GM19043 (cell line): ENCODE results near the gene ZDHHC1.

ENCODE experiments used
- ATAC-seq: cut with Tn5 transposase; IDR thresholded peaks from one replicate; pipeline ENCODE4 v1.9.1; 2021; ENCODE audit warnings: low read depth; ENCODE audit not compliant: unreplicated experiment

The ZDHHC1 gene

DNA sequence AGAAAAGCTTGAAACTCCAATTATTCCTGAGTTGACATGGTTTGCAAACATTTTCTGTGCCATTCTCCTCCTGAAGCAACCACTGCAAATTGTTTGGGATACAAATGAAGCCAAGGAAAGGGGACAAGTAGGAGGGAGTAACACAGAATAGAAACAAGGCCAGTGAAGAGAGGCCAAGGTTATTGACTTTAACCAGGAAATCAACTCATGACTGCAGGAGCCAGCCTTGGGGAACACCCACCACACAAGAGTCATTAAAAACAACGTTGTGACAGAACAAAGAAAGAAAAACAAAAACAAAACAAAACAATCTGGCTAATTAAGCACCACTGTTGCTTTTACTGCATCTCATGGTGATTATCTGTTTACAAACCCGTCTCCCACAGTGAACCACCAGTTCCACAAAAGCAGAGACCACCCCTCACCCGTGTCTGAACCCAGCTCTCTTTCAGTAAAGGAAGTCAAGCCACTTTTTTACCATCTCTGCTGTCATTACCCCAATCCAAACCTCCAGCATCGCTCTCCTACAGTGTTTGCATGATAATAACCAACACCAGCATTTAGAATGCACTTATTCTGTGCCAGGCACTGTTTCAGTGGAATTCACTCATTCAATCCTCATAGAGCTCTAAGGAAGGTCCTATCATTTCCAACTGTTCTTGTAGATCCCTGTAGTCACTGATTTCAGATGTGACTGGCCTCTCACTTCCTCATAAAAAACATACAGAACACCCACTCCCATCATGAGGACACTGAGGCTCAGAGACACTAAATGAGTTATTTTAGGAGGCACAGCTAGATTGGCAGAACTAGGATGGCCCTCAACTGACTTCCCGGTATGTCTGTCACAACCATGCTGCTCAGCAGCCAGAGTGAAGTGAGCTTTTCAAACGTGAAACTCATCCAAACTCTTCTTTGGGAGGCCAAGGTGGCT is 2.0 kb downstream of the ZDHHC1 start:
- ATAC-seq, result no peak

DNA sequence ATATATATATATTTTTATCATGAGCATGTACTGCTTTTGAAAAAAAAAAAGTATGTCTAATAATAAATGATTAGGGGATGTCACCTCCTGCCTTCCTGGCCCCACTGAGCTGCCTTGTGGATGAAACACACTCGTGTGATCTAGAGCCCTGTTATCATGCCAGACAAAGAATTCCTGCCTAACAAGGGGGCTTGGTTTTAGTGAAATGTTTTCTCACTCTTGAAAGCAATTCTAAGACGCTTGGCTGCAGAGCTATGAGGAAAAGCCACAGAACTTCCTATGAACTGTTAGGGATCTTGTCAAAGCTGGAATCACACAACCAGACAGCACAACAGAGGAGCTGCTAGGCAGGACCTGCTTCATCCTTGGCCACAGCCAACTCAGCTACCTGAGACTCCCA is 4.0 kb downstream of the ZDHHC1 start:
- no peak for ATAC-seq

DNA sequence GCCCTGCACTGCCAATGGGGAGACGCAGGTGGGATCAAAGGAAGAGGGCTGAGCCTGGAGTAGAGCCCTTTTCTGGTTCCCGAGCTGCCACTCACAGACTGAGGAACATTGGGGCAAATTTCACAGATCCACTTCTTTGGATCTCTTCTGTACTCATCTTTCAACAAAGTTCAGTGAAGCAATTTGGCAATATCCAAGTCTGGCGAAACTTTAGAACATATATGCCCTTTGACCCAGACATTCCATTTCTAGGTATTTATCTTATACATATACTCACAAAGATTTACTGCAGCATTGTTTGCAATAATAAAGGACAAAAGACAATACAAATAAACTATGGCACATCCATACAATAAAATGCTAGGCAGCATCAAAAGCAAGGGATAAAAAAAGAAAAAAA is 4.9 kb downstream of the ZDHHC1 start:
- ATAC-seq, result no peak

DNA sequence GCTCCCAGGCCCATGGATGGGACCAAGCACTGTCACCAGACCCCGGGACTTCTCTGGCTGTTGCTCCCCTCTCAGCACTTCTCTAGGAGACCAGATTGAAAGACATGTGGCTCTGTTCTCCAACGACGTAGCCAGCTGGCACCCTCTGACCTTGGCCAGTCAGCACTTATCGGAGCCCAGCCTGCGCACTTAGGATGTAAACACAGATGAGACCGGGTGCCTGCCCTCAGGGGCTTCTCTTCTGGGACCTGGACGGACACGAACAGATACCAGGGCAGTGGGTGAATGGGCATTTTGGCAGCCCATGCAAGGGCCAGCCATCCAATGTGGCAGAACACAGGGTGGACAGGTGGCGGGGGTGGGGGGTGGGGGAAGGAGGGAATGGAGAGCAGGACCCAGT is 6.6 kb downstream of the ZDHHC1 start:
- no peak for ATAC-seq

DNA sequence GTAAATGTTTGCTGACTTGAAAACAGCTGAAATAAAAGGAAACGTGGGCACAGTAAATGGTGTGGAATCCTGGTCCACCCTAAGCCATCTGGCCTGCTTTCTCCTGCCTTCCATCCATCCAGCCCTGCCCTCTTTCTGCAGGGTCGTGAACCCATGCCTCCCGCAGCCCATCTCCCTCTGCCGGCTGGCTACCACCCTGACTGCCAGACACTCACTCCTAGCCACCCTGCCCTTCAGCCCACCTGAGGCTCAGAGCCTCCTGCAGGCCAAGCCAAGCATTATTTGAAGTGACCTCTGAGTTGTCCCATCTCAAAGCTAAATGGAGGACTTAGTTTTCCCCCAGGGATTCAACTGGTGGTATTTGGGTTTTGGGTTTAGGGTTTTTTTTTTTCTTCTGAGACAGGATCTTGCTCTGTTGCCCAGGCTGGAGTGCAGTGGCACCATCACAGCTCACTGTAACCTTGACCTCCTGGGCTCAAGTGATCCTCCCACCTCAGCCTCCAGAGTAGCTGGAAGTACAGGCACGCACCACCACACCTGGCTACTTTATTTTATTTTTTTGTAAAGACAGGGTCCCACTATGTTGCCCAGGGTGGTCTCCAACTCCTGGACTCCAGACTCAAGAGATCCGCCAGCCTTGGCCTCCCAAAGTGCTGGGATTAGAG is 8.4 kb downstream of the ZDHHC1 start:
- ATAC-seq, result no peak

DNA sequence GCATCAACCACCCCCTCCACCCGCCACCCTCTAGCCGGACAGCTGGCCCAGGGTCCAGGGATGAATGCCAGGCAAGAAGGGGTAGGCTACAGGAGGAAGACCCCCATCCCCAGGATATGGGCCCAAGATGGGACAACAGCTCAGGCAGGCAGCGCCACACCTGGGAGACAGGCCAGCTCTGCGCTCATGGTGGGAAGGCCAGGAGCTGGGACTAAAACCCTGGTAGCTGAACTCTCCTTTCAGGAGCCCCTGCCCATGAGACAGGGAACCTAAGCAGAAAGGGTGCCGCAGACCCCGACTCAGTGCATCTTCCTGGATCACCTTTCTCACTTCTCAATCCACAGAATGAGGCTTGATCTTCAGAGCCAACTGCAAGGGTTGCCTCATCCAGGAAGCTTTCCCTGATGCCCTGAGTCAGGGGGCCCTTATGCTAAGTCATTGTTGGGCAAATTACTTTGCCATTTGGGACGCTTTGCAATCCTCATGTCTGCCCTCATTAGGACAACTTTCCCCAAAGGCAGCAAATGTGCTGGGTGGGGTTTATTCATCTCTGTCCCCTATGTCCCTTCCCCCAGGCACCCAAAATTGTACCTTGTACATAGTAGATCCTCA is 9.0 kb downstream of the ZDHHC1 start:
- no peak for ATAC-seq

DNA sequence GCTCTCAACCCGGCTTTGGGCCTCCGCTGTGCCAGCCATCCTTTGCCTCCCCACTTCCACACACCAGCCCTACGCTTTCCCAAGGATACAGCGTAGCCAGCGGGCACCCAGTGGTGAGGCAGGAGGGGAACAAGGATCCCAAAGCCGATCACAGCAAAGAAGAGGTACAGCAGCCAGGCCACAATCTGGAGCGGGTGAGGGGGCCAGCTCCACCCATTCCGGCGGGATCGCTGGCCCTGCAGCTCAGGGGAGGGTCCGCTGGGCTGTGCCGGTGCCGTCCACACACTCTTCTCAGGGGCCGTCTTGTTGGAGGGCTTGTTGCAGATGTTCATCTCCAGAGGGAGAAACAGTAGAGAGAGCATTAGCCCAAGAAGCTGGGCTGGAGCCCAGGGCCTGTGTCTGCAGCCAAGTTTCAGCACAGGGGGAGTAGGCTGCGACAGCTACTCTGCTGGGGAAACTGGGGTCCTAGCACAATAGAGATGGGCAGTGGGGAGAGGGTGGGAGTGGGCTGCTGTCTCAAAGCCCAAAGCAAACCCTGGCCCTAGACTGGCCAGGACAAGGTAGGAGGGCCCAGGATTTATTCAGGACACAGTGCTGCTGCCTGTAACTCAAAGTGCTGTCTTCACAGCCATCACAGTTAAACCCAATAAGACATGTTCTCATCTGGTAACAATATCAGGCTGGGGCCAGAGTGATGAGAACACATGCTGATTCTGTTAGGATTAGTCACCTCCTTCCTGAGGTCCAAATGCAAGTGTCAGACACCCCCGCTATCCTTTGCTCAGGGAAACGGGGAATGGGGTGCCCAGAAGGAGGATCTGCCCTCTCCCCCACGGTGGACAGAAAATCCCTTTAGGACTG is 9.9 kb downstream of the ZDHHC1 start:
- ATAC-seq, result no peak

DNA sequence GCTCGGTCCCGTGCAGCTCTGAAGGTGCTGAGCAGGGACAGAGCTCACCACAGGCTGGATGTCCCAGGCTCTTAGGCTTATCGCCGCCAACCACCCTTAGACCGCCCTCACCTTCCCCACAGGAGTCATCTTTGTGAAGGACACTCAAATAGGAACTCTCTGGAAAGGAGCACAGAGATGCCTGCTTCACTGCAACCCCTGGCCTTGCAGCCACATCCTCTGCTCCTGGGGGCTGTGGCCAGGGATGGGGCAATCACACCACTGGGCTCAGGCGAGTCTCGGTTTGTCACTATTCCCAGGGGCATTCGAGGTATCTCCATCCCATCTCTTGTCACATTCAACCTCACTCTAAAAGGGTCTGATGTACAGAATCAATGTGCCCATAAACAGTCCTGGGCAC is 10.9 kb downstream of the ZDHHC1 start:
- no peak for ATAC-seq

DNA sequence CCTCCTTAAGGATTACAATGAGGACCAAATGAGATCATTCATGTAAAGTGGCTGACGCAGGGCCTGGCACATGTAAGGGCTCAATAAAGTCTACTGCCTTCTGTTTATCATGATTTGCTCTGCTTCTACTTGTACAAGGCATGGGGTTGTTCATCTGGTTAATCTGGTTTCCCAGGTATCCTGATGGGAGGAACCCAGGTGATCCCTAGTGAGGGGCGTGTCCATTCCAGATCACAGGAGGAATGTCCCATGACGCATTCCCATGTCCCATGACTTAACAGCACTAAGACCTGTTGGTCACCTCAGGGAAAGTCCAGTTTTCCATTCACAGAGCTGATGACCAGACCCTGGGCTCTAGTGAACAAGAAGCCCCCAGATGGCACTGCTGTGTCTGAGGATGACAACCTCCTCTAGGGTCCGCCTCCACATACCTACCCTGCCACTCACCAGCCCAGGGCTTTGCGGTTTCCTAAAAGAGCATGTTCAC is 11.5 kb downstream of the ZDHHC1 start:
- no peak for ATAC-seq

DNA sequence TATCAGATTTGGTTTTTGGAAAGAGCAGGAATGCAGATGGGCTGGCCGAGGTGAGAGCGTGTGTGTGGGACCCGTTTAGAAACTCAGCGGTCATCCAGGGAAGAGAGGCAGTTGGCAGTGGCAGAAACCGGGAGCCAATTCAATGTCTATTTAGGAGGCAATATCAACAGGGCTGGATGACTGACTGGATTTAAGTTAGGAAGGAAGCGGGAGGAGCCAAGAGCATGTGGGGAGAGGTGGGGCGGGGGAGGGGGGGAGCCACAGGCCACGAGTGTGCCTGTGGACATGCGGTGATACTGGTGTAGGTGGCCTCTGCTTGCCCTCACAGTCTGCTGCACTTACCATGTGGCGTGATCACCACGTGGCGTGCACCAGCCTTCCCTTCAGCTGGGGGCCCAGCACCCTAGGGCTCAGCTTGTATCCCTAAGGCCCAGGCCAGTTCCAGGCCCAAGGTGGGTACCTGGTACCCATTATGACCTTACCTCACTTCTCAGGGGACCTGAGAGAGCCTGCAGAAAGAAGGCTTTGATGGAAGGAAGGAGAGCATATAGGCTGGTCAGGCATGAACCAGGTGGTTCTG is 12.2 kb downstream of the ZDHHC1 start:
- ATAC-seq, result no peak

DNA sequence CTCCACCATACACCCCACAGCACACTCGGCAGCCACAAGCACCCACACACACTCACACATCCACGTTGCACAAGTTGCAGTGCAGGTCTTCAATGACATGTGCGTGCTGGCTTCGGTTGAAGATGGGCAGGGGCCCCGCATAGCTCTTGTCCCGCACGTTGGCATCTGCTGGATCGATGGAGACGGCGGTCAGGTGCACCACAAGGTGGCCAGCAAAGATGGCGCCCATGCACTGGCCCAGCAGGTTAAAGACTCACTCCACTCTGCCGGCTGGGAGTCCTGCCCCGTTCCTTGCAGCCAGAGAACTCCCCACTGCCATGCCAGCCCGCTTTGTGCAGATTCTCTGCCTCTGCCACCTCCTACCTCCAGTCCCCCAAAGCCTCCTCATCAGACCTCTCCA is 15.4 kb downstream of the ZDHHC1 start:
- no peak for ATAC-seq

DNA sequence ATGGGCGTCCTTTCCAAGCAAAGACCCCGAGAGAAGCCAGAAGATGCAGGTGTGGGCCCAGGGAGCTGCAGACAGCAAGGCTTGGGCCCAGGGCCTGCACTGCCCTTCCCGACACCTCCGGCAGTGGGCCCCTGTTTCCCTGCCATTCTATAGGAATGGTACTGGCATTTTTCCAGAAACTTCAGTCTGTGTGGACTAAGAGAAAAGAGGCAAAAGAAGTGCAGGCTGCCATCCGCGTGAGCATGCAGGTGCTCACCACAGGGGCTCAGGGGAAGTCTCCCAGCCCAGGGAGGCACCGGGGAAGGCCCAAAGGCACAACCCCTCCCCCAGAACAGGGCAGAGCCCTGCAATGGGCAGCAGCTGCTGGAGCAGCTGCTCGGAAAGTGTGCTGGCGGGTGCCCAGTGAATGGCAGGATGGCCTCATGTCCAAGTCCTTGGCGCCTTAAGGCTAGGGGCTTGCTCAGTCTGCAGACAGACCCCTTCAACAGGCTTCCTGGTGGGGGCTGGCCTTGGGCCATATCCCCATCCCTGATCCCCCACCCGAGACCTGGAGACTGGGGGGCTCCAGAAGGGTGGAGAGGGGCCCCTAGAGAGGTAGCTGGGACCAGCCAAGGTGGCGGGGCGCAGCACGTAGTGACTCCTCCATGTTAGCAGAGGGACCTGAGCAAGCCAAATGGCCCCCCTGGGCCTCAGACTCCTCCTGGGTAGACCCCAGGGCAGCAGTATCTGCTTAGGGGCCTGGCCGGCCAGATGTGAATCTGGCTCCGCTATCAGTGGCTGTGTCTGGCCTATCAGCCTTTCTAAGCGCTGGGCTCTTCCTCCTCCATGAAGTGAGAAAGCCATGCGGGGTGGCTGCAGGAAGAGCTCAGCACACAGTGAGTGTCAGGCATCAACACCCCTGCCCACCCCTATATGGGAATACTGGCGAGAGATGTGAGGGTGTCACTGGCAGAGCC is 16.2 kb downstream of the ZDHHC1 start:
- ATAC-seq, result no peak

DNA sequence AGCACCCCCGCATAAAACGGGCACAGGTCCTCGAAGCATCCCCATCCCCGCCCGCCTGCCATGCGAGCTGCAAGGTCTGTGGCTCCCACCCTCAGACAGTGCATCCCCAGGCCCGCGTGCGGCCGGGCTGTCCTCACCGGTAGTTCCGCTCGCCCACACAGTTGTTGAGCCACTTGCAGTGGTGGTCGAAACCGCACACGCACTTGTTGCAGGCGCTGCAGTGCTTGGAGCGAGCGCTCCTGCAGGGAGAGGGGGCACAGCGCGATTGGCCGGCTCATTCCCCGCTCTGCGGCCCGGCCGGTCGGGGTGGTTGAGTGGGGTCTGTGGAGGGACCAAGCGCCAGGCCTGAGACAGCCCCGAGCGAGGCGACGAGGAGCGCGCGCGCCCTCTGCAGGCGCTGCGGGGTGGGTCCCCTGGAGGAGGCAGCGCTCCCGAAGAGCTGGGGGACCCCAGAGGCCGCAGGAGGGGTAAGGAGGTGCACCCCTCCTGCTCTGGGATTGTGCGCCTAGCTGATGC is 17.0 kb downstream of the ZDHHC1 start:
- no peak for ATAC-seq

DNA sequence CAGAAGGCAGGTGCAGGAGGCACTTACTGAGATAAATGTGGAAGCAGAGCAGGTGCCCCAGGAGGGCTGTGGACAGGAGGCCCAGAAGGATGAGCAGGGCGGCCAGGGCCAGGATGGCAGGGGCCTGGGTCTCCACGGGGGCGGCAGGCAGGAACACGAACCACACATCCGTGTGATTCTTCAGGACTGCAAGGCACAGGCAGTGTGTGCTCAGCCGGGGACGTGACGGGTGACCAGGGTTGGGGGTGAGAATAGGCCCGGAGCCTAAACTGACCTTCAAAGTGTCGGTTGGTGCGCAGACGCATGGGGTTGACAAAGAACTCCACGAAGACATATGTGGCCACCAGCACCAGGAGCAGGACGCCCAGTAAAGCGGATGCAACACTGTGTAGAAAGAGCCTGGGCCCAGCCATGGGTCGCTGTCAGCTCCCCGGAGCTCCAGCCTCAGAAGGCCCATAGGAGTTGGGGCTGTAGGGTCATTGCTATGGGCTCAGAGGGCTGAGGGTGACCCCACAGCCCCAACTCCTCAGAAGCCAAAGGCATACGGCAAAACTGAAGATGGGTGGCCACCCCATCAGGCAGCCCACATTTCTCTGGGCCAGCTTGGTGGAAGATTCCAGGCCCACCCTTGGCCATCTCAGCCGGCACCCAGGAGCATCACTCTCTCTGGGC is 17.6 kb downstream of the ZDHHC1 start:
- no peak for ATAC-seq

DNA sequence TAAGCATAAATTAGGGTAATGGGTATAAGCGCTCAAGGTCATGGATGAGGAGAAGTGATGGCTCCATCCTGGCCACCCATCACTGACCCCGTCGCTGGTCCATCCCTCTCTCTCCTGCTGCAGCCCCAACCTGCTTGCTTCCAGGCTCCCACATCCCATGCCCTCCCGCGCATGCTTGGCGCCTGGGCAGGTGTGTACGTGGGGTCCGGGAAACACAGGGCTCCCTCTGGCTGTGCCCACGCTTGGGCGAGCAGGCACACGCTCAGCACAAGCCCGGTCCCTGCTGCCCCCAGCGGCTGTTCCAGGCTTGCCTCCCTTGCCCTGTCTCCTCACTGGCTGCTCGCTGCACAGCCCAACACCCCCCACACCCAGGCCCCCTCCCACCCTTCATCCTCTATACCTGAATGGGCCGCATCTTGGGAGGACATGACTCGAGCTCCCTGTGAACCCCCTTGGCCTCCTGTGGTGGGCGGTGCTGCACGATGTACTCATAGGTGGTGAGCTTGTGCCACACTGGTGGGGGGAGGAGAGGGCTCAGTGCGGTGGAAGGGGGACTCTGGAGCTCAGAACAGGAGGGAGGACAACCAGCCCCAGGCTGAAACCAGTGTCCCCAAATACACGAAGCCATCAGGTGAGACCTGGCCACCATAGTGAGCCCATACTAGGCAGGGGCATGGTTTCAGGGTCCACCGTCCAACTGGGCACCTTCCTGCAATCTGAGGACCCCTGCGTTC is 18.3 kb downstream of the ZDHHC1 start:
- ATAC-seq, result no peak

DNA sequence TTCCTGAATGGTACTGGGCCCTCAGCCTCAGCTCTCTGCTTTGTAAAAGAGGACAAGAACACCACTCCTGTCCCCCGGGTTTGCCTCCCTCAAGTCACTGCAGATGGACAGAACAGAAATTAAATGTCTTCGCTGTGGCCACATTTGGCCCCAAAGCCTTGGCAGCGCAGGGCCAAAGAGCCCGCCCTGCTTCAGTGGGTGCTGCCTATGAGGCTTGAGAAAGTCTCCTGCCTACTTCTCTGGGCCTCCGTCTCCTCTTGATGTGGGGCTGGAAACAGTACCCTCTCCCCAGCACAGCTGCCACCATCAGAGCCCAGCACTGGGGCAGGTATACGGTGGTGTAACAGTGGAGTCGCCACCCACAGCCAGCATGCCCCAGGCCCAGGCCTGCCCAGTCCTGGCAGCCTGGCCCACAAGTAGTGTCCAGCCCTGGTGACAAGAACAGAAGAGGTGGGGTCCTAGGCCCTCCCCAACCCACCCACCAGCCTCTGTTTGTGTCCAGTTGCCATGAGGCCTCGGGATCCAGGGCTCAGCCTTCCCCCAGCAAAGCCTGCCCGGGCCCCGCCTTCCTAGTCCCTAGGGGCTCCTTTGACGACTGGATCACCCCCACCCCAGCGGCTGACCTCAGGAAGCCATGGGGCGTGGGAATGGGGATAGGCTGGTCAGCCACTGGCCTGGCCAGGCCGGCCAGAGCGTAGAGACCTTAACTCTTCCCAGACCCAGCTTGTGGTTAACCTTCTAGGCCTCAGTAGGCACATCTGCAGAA is 19.1 kb downstream of the ZDHHC1 start:
- ATAC-seq, result no peak
